ENCODE measurements around the gene FKBP5.

DNA sequence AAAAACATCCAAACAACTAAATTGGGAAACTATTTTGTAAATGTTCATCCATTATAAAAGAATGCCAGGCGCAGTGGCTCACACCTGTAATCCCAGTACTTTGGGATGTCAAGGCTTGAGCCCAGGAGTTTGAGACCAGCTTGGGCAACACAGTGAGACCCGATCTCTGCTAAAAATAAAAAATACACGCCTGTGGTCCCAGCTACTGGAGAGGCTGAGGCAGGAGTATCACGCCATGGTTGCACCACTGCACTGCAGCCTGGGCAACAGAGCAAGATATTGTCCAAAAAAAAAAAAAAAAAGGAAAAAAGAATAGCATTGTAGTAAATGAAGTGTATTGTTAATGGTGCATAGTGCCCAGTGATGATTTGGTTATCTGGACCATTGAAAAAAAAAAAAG lies 38.7 kb downstream of the FKBP5 start:
- TF ChIP-seq, protein P1, sequence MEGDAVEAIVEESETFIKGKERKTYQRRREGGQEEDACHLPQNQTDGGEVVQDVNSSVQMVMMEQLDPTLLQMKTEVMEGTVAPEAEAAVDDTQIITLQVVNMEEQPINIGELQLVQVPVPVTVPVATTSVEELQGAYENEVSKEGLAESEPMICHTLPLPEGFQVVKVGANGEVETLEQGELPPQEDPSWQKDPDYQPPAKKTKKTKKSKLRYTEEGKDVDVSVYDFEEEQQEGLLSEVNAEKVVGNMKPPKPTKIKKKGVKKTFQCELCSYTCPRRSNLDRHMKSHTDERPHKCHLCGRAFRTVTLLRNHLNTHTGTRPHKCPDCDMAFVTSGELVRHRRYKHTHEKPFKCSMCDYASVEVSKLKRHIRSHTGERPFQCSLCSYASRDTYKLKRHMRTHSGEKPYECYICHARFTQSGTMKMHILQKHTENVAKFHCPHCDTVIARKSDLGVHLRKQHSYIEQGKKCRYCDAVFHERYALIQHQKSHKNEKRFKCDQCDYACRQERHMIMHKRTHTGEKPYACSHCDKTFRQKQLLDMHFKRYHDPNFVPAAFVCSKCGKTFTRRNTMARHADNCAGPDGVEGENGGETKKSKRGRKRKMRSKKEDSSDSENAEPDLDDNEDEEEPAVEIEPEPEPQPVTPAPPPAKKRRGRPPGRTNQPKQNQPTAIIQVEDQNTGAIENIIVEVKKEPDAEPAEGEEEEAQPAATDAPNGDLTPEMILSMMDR (IDR thresholded peaks at IDR 0.05 in 8 of 11, conservative IDR thresholded peaks at IDR 0.05 in 3 of 11), result no peak
- TF ChIP-seq POLR2AphosphoS5 (IDR thresholded peaks at IDR 0.05), result no peak

Measured in spleen (tissue), 7 donors.